Suppressor macrophage treated with lipopolysaccharide for 1 hour (primary cell): ENCODE measurements around the gene RBM33.
"Not testable (repeated sequence)": the region's sequence is repeated elsewhere in the genome, so short reads cannot be mapped to it uniquely, and the experiment has no call there.

Experiments used
- DNase-seq, 3 donors: peaks; one replicate each; pipeline ENCODE4 v3.0.0-alpha.2; 2020 to 2022

RBM33 gene

DNA sequence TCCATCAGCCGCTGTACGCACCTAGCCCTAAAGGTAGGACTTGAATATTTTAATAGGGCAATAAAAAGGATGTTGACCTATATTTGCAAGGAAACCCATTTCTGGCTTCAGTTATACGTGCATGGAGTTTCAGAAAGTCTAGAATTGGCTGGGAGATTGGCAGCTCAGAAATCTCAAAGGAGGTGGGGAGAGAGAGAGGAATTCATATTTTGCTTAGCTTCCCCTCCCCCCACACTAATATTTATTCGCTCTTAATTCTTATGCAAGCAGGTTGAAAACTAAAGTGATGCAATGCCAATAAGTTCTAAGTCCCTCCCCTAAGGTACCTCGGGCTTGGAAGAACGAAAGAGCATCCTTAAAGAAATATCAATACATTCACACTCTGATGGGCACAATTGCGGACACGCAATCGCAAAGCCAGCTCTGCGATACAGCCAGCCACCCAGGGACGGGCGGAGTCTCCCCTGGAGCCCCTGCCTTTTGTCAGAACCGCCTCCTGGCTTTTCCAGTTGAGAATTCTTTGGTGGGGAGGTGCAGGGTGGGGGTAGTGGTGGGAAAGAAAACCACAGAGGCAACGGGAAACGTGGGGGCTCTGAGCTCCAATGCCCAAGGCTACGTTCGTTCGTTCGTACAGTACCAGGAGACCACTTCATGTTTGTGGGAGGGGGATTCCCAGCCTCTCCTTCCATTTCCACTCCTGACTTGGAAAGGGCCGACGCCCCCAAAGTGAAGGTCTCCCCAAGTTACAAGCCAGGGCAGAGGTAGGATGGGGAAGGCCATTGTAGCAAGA lies 166.5 kb downstream of the RBM33 start:
- no peak for DNase-seq

DNA sequence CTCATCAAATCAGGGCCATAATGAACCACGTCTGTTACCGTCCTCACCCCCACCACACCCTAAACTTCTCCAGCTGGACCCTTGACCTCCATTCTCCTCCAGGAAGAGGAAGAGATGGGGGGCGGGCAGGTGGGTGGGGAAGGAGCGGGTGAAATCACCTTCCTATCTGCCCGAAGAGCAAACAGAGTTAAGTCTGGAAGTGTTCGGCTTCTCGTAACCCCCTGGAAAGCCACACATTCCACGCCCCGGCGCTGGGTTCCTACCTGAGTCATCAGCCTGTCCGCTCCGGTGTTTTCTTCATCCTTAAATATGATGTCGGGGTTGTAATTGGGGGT lies 167.1 kb downstream of the RBM33 start:
- no peak for DNase-seq

DNA sequence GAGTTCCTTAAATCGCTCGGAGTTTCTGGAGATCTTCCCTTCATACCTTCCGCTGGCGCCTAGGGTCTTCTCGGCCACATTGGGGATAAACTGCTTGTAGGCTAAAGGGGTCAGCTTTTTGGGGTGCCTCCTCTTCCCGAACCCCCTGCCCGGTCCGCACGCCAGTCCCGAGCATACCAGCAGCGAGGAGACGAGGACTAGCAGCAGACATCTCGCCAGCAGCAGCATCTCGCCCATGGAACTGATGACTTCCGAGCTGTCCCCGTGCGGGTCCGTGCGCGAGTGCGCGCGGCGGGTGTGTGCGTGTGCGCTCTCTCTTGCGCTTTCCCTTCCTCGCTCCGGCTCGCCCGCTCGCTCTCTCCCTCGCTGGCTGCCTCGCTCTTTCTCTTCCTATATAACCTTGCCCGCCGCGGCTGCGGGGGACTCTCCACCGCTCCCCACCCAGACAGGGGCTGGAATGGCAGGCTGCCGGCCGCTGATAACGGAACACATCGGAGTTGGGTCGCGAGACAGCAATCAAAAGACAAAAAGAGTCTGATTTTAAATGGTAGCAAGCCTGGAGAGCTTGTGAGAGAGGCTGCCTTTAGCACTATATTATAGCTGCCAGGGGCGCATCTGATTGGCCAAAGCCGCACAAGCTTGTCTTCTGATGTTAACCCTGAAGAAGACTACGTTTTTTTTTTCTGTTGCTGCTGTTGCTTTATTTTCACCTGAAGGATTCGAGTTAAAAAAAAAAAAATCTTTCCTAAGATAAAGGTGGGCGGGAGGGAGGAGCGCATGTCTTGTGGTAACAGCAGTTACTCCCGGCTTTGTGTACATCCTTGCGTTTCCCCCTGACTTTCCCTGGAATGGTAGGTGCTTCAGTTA lies 167.7 kb downstream of the RBM33 start, which contains the start of gene SHH:
SHH (minus strand) TSS at position 569 of the 867 bp plus-strand sequence; CDS start at position 228, 341 bp downstream.
- DNase-seq, result no peak

DNA sequence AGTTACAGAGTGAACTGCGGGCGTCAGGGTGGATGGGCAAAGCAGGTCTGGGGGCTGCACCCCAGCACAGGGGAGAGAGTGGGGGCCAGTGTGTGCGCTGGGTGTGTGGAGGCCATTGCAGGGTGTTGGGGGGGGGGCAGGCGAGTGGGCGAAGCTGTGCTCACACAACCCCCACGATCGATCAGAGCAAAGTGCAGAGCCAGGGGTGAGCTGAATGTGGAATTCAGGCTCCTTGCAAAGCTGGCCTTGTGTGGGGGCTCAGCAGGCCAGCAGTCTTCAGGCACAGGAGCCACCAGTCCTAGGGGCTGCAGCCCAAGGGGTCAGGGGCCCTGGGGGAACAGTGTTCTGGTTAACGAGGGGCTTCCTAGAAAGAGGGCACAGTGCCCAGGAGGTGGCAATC lies 168.7 kb downstream of the RBM33 start:
- no peak for DNase-seq

DNA sequence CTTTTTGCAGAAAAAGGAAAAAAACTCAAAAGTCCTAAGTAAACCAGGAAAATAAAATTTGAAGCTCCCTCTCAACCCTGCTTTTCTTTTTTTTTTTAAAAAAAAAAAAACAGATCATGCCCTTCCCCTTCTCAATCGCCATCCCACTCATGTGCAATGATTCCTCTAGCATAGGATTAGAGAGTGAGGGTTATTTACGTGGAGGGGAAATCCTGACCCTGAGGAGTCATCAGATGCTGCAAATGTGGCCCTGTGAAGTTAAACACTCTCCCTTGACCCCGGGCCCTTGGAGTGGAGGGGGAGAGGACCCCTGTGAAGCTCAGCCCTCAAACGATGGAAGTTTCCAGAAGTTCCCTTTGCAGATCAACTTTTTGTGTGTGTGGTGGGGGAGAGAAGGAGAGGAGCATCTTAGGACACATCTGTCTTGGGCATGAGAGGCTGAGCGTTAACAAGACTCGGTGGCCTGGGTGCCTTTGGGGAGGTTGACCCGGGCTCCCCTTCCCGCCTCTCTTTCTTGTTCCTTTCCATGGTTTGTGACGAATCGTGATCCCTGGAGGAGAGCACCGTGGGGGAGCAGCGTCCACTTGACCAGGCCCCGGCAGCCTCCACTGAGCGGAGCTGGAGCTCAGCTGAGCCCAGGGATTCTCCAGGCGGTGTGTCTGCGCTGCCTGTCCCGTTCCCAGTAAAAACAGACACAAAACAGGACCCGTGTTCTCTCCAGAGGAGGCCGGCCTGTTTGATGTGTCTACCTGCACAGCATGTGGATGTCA lies 169.3 kb downstream of the RBM33 start:
- peak in 2 of 3 donors; percentile 37 to 54 for DNase-seq

DNA sequence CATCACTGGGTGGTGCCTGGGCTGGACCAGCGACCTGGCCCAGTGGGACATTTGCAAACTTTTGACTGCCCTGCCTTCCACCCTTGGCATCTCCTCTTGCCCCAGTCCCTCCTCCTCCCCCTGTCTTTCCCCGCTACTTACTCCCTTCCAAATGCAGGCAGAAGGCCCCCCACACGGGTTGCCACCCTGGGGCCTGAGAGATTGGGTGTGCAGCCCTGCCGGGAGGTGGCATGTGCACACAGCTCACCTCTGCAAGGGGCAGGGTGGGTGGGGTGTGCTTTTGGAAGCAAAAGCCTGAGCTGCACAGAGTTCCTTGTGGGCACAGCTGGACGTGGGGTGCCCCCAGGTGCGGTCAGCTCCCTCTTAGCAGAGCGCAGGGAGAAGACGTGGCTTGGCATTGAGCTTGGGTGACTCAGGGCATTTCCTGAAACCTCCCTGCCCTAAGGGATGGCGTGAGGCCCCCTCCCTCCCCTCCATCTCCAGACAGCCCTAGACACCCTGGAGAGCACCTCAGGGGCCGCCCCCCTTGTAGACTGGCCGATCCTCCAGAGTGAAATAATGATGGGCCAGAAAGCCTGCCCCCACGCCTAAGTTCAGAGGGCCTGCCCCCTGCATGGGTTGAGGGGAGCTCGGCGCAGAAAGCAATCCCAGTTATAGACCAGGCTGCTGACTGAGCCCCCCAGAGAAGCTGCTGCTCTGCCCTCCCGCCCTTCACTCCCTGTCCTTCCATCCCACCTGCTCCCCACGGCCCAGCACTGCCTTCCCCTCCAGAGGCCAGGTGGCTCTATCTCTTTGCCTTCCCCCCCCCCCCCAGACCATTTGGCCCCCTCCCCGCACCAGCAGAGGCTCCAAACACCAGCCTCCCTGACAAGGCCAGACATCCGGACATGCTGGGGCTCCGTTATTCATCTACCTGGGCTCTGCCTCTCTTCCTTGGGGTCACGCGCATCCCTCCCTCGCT lies 170.1 kb downstream of the RBM33 start:
- DNase-seq, result no peak

DNA sequence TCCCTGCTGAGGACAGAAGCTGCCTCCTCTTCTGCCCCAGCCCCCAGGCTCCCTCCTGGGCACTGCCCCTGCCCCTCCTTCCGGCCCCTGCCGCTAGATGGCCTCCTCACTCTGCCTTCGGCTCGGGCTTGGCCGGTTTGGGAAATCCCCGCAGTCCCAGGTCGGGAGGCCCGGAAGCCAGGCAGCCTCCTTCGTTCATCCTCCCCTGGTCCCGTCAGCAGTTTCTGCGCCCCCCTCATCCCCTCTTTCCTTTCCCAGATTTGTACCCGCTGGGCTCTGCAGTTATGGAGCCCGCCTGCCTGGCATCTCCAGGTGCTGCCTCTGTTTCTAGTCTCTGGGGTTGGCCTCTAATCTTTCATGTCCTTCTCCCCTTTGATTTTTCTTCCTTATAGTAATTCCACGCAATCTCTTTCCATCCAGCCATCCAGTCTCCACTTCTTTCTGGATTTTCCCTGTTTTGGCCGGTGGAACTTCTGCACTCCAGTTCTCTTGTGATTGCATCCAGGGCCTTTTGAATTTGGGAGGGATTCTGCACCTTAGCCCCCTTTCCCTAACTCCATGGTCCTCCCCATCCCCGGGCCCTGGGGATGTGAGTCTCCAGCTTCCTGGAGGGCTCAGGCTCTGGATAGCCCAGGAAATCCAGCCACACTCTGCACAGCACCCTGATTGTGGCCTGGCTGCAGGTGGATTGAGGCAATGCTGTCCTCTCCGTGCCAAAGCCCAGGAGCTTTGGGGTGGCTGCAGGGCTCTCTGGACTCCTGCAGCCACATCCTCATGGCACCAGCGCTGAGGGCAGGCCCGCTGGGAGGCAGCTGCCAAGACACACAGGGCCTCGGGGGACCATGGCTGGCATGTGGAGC lies 171.1 kb downstream of the RBM33 start:
- peak; percentile 60 to 86 (median 68) for DNase-seq

DNA sequence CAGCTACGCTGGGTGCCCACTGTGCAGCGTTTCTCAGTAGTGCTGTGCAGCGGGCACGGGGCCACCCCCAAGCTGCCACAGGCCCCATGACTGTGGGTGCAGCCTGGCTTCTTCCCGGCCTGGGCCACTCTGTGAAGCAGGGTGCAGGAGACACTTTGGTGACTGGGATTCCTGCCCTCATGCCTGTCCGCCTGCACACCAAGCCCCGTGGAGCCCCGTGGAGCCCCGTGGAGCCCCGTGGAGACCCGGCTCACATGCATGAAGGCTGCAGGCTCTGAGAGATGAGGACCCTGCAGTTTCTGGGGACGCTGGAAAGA lies 171.7 kb downstream of the RBM33 start:
- DNase-seq, result no peak

DNA sequence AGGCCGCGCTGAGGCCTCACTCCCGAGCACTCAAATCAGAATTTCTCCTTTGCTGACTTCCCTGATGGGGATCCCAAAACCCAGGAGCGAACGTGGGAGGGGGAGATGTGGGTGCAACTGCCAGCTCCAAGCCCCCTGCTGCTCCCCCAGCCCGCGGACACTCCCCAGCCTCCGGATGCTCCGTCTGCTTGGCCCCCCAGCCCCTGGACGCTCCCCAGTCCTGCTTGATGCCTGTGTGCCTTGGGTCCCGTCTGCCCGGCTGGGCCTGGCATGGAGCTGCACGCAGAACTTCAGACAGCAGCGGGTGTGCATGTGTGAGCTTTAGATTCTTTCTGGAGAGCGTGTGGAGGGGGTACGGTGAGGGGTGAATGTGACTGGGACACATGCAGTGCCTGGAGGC lies 172.5 kb downstream of the RBM33 start:
- DNase-seq, result no peak

DNA sequence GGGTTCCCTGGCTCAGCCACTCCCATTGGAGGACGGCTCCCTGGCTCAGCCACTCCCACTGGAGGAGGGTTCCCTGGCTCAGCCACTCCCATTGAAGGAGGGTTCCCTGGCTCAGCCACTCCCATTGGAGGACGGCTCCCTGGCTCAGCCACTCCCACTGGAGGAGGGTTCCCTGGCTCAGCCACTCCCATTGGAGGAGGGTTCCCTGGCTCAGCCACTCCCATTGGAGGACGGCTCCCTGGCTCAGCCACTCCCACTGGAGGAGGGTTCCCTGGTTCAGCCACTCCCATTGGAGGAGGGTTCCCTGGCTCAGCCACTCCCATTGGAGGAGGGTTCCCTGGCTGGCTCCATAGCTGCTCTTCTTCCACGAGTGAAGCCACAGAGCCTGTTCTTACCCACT lies 173.1 kb downstream of the RBM33 start:
- DNase-seq, result not testable (repeated sequence)

DNA sequence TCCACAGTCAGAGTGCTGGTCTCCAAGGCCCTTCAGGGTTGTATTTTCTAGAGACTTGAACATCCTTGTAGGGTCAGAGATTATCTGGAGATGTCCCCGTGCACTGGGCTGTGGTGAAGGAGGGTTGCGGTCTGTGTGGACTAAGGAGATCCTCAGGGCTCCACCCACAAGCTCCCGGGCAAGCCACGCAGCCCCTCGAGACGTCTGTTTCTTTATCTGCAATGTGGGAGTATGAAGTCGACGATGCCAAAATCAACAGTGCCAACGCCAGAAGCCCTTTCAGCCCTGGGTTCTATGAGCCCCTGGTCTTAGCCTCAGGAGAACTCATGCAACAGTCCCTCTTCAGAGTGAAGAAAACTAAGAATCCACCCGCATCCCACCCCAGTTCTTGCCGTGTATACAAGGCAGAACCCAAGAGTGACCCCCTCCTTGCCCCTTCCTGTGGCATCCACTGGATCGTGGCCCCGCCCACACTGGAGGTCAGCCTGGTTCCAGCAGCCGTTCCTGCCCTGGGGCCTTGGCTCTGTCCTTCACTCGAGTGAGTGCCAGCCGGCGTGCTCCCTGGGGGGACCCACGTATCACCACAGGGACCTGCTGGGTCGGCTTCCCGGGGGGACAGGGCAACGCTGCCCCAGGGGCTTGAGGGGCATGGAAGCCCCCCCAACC lies 173.8 kb downstream of the RBM33 start:
- no peak for DNase-seq

DNA sequence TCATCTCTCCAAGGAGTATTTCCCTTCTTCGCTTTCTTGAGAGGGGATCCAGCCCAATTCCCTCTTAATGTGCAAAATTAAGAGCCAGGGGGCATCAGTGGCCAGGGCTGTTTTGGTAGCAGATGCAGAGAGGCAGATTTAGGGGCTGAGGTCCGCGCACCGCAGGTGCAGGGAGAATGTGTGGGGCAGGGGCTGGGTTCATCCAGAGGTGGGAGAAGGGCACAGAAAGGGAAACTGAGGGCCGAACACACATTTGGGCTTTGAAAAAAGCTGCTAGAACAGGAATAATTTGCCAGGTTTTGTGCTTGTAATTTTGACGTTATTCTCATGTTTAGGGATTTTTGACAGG lies 174.3 kb downstream of the RBM33 start:
- DNase-seq, result no peak

DNA sequence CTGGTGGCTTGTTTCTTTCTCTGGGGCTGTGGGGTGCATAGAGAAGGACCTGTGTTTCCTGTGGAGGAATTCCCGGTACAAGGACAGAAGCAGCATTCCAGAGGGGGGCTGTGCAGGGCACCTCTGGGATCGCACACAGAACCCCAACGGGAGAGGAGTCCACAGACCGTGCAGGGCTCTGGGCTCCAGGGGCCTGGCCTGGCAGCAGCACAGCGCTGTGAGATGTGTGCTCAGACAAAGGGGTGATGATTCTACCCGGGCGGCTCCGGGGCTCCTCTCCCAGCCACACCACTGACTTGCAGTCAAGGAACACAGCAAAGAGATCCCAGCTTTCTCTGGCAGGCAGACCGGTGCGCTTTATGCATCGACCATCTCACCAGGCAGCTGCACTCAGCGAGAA lies 174.7 kb downstream of the RBM33 start:
- DNase-seq, result no peak

DNA sequence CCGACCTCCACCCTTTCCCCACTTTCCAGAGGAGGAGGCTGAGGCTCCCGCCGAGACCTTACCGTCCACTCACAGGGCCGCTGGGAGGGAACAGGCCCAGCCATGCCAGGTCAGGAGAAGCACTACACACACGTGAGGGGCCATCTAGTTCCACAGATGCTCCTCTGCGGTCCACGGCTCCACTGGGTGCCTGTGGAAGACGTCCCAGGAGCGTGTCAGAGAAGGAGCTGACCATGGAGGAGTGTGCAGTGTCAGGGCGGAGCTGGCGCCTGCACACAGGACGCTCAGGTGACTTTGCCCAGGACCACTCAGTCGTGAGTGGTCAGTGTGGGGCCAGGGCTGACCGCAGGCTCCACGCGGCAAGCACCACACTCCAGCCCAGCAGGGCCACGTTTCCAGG lies 175.8 kb downstream of the RBM33 start:
- no peak for DNase-seq

DNA sequence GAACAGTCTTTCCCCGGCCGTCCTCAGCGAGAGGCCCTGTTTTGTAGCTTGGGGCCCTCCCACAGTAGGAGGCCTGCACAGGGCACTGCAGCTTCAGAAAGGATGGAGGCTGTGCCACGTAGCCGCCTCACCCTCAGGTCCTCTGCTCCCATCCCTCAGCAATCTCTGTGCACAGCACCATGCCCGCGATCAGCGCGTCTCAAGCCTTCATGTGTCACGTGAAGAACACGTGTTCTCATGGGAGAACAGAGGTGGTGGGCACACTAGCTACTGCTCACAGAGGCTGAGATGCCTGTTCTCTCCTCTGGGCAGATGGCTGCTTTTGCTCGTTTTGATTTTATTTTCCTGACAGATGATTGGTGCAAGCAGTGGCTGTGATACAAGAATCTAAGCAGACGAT lies 176.3 kb downstream of the RBM33 start:
- no peak for DNase-seq

DNA sequence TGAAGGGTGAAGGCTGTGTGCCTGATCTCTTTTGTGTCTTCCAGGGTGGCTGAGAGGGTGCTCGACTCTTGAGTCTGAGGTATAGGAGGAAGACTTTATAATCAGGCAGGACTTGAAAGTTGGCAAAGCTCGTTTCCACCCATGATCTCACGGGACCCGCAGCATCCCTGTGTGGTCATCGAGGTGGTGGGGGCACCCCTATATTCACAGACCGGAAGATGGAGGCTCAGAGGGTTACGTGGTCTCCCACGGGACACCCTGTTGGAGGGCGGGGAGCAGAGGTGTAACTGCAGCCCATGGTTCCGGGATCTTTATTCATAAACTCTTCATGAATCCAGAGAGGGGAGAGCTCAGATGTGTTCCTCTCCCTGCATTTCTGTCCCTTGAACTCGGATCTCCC lies 177.4 kb downstream of the RBM33 start:
- DNase-seq, result no peak

DNA sequence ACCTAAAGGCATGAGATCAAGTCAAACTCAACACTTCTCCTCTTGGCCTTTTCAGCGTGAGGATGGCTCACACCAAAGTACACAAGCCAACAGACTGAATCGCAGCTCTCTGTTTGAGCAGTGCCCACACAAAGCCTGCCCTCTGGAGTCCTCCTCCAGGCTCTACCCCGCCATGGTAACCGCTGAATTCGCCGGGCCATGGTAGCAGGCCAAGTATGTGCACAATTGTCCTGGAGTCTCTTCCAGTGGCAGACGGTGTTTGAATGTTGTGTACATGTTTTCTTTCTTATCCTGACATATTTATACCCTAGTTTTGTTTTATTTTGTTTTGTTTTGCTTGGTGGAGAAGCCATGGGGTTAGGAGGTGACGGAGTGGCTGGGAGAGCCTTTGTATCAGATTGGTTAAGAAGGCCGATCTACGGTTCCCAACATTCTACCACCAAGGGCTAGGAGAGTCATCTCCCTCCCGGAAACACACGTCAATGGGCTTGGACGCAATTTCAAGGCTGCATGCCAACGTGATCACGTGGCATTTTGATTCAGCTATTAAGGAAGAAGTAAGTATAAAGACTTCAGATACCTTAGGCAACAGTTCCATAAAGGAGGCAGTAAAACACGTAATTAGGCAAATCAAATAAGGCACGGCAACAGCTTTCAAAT lies 179.9 kb downstream of the RBM33 start:
- no peak for DNase-seq

DNA sequence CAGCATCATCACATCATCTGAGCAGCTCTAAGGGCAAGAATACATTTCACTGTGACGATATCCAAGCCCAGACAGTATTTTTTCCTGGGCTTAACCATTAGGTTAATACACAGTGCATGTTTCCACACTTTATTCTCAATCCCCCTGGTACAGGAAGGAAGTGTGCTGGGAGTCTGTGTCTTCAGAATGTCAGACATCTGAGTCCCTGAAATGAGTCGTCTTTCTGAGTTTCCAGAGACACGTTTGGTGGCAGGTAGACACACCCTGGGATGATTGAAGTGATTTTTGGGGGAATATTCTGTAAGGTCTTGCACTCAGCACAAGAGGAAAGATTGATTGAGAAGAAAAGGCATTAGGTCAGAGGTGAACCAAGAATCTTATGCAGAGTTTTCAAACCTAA lies 180.9 kb downstream of the RBM33 start:
- no peak for DNase-seq

DNA sequence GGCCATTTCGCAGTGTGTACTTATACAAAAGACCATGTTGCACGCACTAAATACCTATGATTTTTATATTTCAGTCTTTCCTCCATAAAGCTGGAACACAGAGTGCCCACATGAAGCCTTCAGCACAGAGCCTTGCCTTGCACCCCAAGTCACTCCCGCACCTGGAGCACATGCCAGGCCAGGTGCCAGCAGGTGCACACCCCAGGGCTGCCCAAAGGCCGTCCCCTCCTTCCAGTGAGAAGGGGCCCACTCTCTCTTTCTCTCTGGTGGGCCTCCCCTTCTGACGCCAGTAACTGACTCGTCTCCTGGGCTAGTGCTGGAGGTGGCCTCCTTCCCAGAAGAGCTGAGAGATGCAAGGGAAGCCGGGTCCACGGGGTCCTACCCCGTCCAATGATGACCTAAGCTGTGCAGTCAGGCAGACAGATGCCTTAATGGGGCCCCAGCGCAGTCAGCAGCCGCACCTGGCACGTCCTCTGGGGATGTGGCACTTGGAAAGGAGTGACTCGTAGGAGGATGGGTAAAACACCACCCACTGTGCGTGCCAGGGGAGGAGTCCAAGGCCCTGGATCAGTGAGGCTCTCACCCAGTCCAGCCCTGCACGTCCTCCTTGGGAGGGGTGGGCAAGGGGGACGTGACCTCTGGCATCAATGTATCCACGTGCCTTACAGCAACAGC lies 185.5 kb downstream of the RBM33 start:
- no peak for DNase-seq
